HCT116 (cell line): Measurements from ENCODE around the gene TLX3.

Experiments used
- CTCF ChIP-seq, 3 experiments: fragments of 200-600 bp in 1 of 3; sonication (generic) in 1 of 3; IDR thresholded peaks in 2 of 3; conservative IDR thresholded peaks in 1 of 3; 2 replicates each; pipeline ENCODE4 v1.5.1; 2012 to 2017; ENCODE audit warnings: low read depth in 2 of 3, low read length in 2 of 3, antibody characterized with exemption in 1 of 3, borderline replicate concordance in 1 of 3, control low read depth in 1 of 3, mild to moderate bottlenecking in 1 of 3, mixed read lengths in 1 of 3, mixed run types in 1 of 3, moderate library complexity in 1 of 3; ENCODE audit not compliant: insufficient read depth in 1 of 3
- JUND ChIP-seq: IDR thresholded peaks from 2 replicates; pipeline ENCODE4 v1.6.1; 2012
- POLR2A ChIP-seq: IDR thresholded peaks from 2 replicates; pipeline ENCODE4 v1.7.0; 2011; ENCODE audit warnings: borderline replicate concordance; ENCODE audit not compliant: insufficient read depth, insufficient read length; ENCODE audit errors: extremely low read depth

- no peak for TF ChIP-seq JUND
- TF ChIP-seq POLR2A, result no peak
- TF ChIP-seq CTCF (IDR thresholded peaks at IDR 0.05 in 2 of 3, conservative IDR thresholded peaks at IDR 0.05 in 1 of 3; ENCODE audit: borderline replicate concordance in 1 of 3, insufficient read depth in 1 of 3, low read depth in 2 of 3, low read length in 2 of 3), result no peak
Observed at GRCh38 chr5:171264843-171265242, 44.2 kb upstream of the TLX3 start.
